ENCODE results near the gene SLC30A5.
"Not testable (repeated sequence)": the region's sequence is repeated elsewhere in the genome, so short reads cannot be mapped to it uniquely, and the experiment has no call there.

DNA sequence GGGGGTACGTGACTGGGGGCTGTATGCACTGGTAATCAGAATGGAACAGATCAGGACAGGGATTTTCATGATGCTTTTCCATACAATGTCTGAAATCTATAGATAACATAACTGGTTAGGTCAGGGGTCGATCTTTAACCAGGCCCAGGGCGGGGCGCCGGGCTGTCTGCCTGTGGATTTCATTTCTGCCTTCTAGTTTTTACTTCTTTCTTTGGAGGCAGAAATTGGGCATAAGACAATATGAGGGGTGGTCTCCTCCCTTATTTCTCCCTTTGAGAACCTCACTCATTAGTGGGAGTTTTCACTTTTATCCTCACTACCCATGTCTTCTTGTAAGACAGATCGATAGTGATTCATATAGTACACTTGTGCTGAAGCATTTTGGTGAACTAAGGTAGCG is 5.8 kb upstream of the SLC30A5 start:
- TF ChIP-seq CTCF (optimal IDR thresholded peaks at IDR 0.05 in 1 of 3, IDR thresholded peaks at IDR 0.05 in 1 of 3, conservative IDR thresholded peaks at IDR 0.05 in 1 of 3; ENCODE audit: extremely low read depth in 1 of 3, insufficient read depth in 2 of 3, low read length in 3 of 3); EZH2 (IDR thresholded peaks at IDR 0.05; ENCODE audit: low read length): not testable (repeated sequence)

Data from keratinocyte (primary cell).